HPDE6-E6E7 (cell line): Measurements from ENCODE around the gene CDH4.

ENCODE experiments used
- DNase-seq: peaks from one replicate; pipeline ENCODE4 v3.0.0; 2011; ENCODE audit warnings: missing footprints; ENCODE audit errors: extremely low spot score

CDH4 gene

DNA sequence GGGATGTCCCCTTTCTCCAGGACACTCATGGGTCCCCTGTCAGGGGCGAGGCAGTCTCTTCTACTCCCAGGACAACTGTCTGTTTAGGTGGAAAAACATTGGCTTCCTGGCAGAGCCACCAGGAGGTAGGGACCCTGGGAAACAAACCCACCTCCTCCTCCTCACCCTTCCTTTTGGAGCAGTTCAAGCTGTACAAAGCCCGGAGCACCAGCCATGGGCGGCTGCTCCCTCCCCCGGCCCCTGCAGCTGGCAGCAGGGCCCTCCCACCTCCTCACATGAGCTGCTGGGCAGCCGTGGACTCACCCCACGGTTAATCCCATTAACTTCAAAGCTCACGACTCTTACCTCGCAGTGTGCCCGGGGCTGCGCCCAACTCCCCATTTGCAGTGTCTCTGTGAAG, 48.6 kb downstream of the CDH4 start:
- DNase-seq = no peak

DNA sequence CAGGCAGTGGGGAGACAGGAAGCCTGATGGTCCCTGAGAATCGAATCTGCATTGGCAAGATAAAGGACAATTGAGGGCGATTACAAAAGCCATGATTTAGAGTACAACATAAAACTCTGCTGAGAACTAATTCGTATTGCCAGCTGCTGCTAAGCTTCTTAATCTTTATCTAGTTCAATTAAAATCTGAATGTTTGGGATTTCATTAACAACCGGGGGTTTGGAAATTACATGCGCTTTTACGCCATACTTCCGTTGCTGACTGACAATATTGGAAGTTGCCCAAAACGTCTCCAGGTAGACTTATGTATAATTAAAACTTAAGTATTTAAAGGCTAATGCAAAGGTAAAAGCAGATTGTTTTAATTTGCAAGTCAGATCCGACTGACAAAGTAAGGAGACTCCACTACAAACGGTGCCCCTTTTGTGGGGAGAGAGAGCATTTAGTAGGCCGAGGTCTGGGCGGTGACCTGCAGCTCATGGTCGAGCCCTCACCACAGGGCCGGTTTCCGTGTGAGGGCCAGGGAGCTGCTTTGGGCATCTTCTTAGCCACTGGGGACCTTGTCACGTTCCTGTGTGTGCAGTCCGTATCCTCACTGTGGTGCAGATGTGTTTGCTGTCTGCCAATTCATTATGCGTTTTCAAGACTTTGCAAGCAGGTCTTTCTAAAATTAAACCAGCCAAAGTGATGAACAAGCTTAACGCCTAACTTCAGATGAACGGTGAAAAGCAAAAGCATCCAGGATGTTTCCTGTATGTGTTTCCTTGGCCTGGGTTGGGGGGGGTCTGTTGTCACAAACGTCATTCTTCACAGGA, 49.9 kb downstream of the CDH4 start:
- DNase-seq = no peak

DNA sequence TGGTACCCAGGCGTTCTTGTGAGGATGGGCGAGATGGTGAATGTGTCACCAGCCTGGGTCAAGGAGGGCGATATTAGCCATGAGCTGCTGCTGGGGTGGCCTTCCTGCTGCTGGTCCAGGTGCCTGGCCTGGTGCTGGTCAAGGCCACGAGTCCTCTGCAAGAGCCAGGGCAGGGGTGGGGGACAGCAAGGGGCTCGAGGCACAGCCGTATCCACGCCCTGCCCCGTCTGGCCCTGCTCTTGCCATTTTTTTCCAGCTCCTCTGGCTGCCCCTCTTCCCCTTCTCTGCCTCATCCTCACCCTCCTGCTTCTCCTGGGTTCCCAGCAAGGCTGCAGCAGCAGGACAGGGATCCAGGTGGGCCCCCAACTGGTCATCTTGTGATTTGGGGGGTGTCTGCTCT, 51.2 kb downstream of the CDH4 start:
- DNase-seq = no peak

DNA sequence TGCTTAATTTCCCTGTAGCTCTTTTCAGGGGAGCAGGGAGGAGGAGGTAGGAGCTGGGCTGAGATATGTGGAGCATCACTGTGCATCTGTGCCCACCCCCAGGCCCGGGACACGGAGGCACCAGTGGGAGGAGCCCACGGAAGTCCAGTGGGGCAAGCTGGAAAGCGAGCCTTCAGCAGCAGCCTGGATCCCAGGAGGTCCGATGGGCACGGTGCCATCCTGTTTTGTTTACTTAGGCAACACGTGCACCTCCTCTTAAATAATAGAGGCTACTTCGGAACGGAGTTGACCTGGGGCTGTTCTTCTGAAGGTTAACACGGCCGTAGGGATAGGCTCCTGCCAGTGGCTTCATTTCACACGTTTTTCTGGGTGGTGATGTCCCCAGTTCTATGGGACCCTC, 51.6 kb downstream of the CDH4 start:
- DNase-seq = no peak

DNA sequence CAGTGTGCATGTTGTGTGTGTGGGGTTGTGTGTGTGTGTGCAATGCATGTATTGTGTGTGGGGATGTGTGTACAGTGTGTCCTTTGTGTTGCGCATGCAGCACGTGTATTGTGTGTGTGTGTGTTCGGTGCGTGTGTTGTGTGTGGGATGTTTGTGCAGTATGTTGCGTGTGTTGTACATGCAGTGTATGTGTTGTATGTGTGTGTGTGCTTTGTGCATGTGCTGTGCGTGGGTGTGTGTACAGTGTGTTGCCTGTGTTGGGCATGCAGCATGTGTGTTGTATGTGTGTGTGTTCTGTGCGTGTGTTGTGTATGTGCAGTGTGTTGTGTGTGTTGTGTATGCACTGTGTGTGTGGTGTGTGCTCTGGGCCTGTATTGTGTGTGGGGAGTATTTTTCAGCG, 52.7 kb downstream of the CDH4 start:
- no peak for DNase-seq

DNA sequence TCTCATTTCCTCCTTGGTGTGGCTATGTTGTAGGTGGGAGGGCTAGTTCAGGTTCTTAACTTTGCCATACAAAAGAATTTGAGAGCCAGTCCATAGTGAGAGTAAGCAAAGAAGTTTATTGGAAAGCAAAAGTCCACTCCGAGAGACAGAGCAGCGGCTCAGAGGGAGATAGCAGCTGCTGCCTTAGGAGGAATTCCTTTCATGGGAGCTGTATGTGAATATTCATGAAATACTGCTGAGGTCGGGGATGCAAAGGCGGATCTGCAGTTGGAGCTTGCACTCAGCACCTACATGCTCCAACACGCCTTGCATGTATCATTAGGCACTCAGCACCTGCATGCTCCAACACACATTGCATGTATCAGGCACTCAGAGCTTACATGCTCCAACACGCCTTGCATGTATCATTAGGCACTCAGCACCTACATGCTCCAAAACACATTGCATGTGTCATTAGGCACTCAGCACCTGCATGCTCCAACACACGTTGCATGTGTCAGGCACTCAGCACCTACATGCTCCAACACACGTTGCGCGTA, 54.9 kb downstream of the CDH4 start:
- no peak for DNase-seq

DNA sequence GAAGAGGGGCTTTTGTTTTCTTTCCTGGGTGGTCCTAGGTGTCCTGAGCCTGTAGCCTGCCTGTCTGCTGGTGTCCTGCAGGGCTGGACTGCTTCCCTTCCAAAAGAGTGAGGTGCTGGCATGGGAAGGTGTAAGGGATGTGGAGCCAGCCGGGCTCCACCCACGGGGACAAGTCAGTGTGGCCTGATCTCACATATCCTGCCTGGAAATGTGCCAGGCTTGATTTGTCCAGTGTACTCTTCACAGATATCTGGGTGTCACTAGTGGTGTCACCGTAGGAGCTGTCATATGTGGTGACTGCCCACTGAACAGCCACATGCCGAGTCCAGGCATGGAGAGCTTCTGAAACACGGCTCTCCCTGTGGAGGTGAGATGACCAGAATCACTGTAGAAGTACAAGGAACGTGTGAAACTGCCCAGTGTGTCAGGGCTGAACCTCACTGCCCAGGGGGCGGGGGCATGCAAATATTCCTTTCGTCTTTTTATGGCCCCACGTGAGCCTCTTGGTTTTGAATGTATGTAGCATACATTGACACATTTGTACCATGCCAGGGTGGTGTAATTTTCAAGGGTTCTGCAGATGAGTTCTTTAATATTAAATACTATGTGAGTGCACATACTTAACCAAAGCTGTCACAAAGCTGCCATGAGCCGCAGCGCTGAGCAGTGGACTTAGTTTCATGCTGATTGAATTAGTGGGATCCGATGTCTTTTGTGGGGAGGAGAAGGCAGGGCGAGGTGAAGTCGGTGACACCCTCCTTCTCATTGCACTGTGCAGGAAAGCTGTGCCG, 55.8 kb downstream of the CDH4 start:
- no peak for DNase-seq

DNA sequence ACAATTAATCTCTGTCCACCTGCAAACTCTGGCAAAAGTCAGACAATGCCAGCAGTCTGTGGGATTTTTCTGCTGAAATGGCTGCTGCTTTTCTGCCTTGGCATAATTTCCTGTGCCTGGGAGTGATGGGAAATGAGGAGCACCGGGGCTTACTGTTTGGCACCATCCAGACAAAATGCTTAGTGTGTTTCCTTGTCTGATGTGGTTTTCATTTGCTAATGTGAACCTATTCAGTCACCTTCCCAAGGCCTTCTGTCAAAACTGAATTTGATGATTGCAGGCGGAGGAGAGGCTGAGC, 56.4 kb downstream of the CDH4 start:
- no peak for DNase-seq

DNA sequence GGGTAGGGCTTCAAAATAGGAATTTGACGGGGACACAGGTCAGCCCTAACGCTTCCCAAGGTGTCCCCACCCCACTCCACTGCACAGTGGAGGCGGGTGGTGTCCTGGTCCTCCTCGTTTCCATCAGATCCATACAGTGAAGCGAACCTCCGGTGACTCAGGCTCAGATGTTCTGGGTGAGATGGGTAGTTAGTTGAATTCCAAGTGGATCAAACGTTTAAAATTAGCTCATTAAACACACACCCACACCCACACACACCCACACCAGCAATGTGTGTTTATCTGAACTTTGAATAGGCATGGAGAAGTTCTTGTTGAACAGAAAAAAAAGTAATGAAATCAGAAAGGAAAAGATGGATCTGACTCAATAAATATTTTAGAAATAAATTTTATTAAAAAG, 58.9 kb downstream of the CDH4 start:
- DNase-seq = no peak

DNA sequence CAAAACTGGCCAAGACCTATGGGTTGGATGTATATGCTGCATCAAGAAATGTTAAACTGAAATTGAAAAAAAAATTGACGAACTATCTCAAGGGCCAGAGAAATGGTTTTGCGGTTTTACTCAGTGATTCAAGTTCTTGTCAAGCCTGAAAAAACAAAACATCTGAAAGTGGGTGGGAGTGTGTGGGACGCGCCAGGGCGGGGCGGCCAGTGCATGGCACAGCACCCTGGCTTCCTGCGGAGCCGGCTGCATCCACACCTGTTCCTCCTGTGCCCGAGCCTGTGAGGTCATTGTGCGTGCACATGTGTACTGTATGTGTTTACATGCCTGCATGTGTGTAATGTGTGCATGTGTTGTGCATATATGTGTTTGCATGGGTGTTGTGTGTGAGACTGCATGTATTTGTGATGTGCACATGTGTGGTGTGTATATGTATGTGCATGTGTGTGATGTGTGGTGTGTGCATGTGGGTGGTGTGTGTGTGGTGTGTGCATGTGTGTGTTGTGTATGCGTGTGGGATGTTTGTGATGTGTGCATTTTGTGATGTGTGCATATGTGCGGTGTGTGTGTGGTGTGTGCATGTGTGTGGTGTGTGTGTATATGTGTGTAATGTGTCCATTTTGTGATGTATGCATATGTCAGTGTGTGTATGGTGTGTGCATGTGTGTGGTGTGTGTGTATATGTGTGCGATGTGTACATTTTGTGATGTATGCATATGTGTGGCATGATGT, 59.8 kb downstream of the CDH4 start:
- no peak for DNase-seq

DNA sequence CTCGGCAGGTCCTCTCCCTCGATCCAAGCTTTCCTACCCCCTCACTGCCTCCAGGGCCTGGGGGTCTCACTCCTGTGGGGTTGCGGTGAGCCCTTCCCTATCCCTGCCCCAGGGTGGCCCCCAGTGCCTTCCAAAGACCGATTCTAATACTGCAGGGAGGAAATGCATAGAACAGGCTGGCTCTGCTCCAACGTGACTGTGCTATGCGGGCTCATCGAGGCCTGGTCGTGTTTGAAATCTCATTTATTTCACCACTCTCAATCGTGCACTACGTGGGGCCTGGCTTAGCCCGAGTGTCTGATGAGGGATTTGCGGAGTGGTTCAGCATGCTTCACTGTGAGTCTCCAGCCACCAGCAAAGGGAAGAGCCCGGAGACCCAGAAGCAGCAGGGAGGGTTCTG, 60.9 kb downstream of the CDH4 start:
- no peak for DNase-seq

DNA sequence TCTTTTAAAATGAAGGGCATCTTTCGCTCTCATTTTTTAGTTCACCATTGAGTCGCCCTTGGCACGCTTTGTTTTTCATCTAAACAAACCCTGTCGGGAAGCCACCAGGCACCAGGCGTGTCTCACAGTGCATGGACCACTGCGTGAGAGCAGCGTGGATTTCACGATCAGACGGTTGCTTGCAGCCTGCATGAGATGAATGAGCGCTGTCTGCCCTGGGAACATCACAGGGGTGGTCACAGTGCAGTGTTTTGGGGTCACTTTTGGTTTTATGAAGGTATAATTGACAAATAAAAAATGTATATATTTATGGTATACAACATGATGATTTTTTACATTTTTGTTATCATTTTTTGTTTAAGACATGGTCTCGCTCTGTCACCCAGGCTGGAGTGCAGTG, 61.3 kb downstream of the CDH4 start:
- no peak for DNase-seq

DNA sequence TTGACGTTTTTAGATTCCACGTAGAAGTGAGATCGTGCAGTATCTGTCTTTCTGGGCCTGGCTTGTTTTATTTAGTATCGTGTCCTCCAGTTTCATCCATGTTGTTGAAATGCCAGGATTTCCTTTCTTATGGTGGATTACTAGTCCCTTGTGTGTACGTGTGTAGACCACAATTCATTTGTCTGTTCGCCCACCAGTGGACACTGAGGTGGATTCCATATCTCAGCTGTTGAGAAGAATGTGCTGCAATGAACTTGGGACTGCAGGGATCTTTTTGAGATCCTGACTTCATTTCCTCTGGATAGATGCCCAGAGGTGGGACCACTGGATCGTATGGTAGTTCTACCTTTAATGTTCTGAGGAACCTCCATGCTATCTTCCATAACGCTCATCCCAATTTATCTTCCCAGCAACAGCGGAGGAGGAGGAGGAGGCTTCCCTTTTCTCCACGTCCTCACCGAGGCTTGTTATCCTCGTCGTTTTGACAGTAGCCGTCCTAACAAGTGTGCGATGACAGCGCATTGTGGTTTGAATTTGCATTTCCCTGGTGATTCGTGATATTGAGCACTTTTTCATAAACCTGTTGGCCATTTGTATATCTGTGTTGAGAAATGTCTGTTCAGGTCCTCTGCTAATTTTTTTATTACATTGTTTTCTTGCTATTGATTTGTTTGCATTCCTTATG, 62.4 kb downstream of the CDH4 start:
- DNase-seq = no peak

DNA sequence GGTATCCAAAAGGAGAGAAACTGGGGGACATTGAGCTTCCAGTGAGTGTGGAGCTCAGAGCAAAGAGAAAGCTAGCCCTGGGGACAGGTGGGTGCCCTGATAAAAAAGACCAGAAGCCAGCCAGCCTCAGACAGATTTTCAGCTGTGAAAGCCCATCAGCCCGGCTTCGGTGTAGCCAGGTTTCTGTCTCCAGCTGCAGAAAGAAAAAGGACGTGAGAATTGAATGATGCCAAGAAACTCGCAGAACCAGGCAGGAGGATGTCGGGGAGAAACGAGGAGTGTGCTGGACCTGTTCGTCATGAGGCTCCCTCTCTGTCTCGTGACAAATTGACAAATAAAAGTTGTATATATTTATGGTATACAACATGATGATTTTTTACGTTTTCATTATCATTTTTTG, 63.3 kb downstream of the CDH4 start:
- DNase-seq = no peak

DNA sequence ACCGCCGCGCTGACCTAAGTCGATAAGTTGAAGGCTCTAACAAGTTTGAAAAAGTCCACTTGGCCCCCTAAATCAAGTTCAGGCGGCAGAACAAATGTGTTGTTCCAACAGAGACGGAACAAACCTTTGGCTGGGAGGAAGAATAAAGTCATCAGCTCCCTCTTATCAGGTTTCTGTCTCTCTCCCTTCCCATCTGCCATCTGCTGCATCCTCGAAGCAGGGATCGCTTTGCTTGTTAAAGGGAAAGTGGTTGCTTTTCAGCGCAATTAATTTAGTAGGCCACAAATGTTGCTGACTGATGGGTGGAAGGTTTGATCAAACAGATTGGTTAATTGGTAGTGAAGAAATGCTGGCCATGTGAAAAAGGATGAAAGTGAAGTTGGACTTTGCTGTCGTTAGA, 64.3 kb downstream of the CDH4 start:
- no peak for DNase-seq

DNA sequence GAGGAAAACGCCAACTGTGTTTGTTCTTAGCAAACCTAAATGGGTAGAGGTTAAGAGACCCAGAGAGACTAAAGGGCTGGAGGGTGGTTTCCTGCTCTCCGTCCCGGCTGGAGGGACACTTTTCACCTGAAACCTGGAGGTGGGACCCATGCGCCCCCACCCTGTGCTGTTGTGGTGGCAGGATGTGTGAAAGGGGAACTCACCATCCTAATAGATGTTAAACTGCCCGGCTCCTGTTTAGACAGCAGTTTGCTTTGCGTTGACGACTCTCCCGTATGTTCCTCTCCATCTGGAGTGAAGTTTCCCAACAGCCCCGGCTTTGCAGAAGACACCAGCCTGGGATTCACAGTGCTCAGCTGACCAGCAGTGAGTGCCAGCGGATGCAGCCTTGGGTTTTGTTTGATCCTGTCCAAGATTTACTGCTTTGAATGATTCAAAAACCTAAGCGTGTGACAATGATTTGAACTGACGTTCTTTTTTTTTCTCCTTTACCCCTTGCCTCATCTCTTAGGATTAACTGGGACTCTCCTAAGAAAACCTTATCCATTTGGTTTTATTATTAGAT, 66.0 kb downstream of the CDH4 start:
- no peak for DNase-seq

DNA sequence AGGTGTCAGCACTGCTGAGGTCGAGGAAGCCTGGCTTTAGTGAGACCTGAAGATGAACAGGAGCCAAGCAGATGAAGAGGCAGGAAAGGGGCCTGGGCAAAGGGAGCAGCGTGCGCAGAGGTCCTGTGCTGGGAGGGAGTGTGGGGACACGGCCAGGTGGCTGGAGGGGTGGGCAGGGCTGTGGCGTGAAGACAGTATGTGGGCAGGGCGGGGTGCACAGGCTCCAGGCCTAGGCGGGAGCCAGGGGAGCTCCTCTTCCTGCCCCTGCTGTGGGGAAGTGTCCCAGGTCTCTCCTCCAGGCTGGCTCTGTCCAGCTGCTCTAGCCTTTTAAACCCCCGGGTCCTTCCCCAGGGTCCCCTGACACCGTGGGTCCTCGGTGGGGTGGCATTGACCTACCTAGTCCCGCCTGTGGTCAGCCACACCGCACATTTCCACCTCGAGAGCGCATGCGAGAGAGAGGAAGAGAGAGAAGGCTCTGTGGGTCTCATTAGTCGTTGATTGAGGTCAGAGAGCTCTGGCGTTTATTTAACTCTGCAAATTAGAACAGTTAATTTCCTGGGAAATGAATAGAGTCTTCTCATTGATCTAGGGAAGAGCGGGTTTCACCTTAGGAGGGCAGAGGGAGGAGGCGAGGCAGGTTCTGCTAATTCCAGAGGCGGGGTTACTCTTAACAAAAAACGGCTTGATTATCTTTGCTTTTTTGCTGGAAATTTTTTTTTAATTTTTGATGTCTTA, 68.8 kb downstream of the CDH4 start:
- no peak for DNase-seq

DNA sequence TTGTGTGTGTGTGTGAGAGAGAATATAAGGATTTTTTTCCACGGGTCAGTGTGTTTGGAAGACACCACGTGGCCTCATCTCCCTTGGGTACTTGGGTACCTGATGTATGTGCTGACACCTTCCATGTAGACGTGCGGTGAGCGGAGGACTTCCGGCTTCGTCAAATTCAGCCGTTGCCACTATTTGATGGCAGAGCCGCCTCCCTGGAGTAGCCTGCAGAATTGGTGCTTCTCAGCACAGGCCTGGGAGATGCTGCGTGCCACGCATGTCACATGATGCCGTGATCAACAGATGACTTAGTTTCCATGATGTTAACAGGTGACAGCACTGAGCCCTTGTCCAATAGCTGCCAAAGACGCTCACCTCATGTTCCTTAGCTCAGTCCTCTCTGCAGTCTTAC, 69.4 kb downstream of the CDH4 start:
- DNase-seq = no peak

DNA sequence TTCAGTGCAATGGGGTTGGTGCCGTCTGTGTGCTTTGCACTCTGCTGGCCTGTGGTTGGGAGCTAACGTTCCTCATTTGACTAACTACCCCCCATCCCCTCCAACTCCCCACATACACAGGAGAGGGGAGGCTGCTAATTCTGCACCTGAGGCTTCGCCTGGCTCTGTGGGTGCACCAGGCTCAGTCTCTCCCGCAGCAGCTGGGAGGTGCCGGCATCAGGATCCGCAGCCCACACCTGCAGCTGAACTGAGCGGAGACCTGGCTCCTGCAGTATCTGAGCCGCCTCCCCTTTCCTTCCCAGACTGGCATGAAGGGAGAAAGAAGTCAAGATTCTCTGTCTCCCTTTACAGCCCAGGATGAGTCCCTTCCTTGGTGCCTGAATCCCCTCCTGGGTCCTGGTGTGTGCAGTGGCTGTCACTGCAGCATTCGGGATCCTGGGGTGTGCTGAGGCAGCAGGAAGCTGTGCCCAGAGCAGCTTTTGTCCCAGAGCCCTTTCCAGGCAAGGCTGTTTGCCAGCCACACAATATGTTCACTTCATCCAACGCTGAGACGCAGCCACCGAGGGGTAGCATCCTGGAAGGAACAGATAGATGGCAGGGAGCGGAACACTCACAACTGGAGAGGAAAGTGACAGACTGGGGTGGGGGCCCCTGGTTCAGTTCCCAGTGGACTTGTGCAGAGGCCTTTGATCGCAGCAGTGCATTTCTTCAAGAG, 70.2 kb downstream of the CDH4 start:
- no peak for DNase-seq

DNA sequence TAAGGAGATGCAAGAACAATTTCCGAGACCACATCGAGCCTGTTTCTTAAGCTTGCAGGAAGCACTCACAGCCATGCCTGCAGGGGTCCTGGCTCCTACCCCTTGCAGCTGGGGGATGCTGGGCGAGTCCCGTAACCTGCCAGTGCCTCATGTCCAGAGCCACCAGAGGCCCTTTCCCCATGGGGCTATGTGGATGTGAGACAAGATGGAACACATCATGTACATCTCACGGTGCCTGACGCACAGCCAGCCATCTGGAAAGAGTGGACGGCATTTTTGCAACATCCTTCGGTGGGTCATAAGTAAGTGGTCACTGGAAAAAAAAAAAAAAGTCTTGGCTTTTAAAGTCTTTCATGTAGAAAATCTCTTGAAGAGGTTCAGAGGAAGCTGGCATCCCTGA, 72.8 kb downstream of the CDH4 start:
- DNase-seq = no peak
